Neural progenitor cell (in vitro differentiated cells): ENCODE data around the gene NFATC1. TPM values are rescaled to one million over a fixed set of nuclear protein-coding genes. Genes with fewer than 3 reads are reported as not detected.

ENCODE experiments used
- DNase-seq: peaks from one replicate; pipeline ENCODE4 v3.0.0-alpha.2; 2016; ENCODE audit warnings: low spot score
- H2AFZ ChIP-seq: fragments of 200-600 bp; sonication (generic); replicated peaks from 2 replicates; pipeline ENCODE4 v1.6.1; 2016; ENCODE audit warnings: antibody characterized with exemption
- H3F3A ChIP-seq: fragments of 200-600 bp; sonication (generic); 2 replicates; pipeline ENCODE4 v1.6.1; 2016; ENCODE audit warnings: antibody characterized with exemption, low read depth
- H3K27ac ChIP-seq: fragments of 200-600 bp; sonication (generic); 2 replicates; pipeline ENCODE4 v1.5.1; 2016; ENCODE audit warnings: mild to moderate bottlenecking
- H3K27me3 ChIP-seq: fragments of 200-600 bp; sonication (generic); 2 replicates; pipeline ENCODE4 v1.6.1; 2016; ENCODE audit warnings: mild to moderate bottlenecking, moderate library complexity
- H3K36me3 ChIP-seq: fragments of 200-600 bp; sonication (generic); 2 replicates; pipeline ENCODE4 v1.5.1; 2016
- H3K4me1 ChIP-seq: fragments of 200-600 bp; sonication (generic); 2 replicates; pipeline ENCODE4 v1.6.1; 2016; ENCODE audit warnings: mixed run types
- H3K4me2 ChIP-seq: fragments of 200-600 bp; sonication (generic); 2 replicates; pipeline ENCODE4 v1.6.1; 2016
- H3K4me3 ChIP-seq: fragments of 200-600 bp; sonication (generic); 2 replicates; pipeline ENCODE4 v1.5.1; 2016
- H3K79me2 ChIP-seq: fragments of 200-600 bp; sonication (generic); 2 replicates; pipeline ENCODE4 v1.6.1; 2016; ENCODE audit warnings: low read depth
- H3K9ac ChIP-seq: fragments of 200-600 bp; sonication (generic); 2 replicates; pipeline ENCODE4 v1.6.1; 2016
- H3K9me3 ChIP-seq: fragments of 200-600 bp; sonication (generic); 2 replicates; pipeline ENCODE4 v1.5.1; 2016; ENCODE audit warnings: low read depth
- H4K20me1 ChIP-seq: fragments of 200-600 bp; sonication (generic); 2 replicates; pipeline ENCODE4 v1.6.1; 2016; ENCODE audit warnings: low read depth
- H3K27ac Mint-ChIP-seq: 3 replicates; pipeline ENCODE4 v1.8.0; 2021; ENCODE audit warnings: mixed read lengths
- H3K27me3 Mint-ChIP-seq: 2 replicates; pipeline ENCODE4 v1.8.0; 2022; ENCODE audit warnings: low read depth, mild to moderate bottlenecking, inconsistent platforms, moderate library complexity, mixed read lengths; ENCODE audit not compliant: insufficient read depth
- H3K36me3 Mint-ChIP-seq: 3 replicates; pipeline ENCODE4 v1.8.0; 2021; ENCODE audit warnings: mixed read lengths
- H3K4me1 Mint-ChIP-seq: 3 replicates; pipeline ENCODE4 v1.8.0; 2021; ENCODE audit warnings: mixed read lengths
- H3K4me3 Mint-ChIP-seq: 3 replicates; pipeline ENCODE4 v1.8.0; 2021; ENCODE audit warnings: mild to moderate bottlenecking, moderate library complexity, mixed read lengths
- H3K9me3 Mint-ChIP-seq: 3 replicates; pipeline ENCODE4 v1.8.0; 2020; ENCODE audit warnings: mixed read lengths
- EZH2 ChIP-seq: fragments of 200-600 bp; sonication (generic); IDR thresholded peaks from 2 replicates; pipeline ENCODE4 v1.6.1; 2017; ENCODE audit warnings: antibody characterized with exemption, mild to moderate bottlenecking, moderate library complexity
- EZH2phosphoT487 ChIP-seq: fragments of 200-600 bp; sonication (generic); IDR thresholded peaks from 2 replicates; pipeline ENCODE4 v1.6.1; 2017; ENCODE audit warnings: antibody characterized with exemption
- total RNA-seq: library from RNA; depleted of rRNA; stranded (reverse); fragments of >200 nt; gene quantifications from 2 replicates; pipeline ENCODE4 v1.2.3, GENCODE V29; 2015; ENCODE audit warnings: low replicate concordance
- TF ChIP-seq, protein P1 (sequence below): fragments of 200-600 bp; sonication (generic); IDR thresholded peaks from 2 replicates; pipeline ENCODE4 v1.5.1; 2017; ENCODE audit warnings: antibody characterized with exemption, mild to moderate bottlenecking

Gene NFATC1
- total RNA-seq, 1 donor from 2014 or later = 2.3 TPM

DNA sequence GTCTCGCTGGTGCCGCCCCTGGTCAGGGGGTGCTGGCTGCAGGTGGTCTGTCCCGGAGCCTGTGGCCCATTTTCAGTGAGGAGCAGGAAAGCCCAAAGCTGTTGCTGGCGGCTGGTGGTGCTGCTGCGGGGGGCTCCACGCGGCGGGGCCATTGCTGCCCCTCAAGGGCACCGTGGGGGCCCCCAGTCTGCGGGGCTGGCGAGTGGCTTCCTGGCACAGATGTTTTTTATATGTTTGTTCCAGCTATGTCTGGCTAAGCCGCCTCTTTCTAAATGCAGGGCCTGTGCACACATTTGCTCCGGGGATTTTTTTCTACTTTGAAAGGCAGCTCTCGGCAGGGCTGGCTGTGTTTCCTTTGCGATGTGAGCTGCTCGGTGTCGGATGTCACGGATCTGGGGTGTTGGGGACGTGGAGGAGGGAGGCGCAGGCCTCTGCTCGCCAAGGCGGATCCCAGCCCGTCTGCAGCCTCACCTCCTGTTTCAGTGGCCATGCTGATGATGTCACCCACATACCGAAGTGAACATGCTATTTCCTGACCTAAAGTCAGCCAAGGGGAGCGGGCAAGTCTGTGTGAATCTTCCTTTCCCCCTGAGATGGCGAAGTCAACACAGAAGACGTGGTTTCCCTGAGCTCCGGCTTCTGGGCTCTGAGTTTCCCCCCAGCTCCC lies 171.9 kb downstream of the NFATC1 start:
- Mint-ChIP-seq H3K4me3 (peak overlapping the region; percentile 68), H3K36me3 (no peaks in the 10 kb centered on the region), H3K9me3 (peaks cover 12% of the 10 kb centered on the region), H3K27me3 (peaks cover 15% of the 10 kb centered on the region), H3K4me1 (peaks cover 29% of the 10 kb centered on the region), H3K27ac (peak overlapping the region; percentile 95)
- Histone ChIP-seq H3K9me3 (no peaks in the 10 kb centered on the region), H3K79me2 (no peaks in the 10 kb centered on the region), H3F3A (peaks cover 13% of the 10 kb centered on the region), H4K20me1 (no peaks in the 10 kb centered on the region), H3K27ac (no peak overlapping the region), H3K9ac (no peak overlapping the region), H3K4me2 (peak overlapping the region; percentile 54), H3K4me1 (peaks cover 21% of the 10 kb centered on the region), H2AFZ (peak overlapping the region; percentile 38), H3K4me3 (no peak overlapping the region), H3K27me3 (no peaks in the 10 kb centered on the region), H3K36me3 (no peaks in the 10 kb centered on the region)
- DNase-seq = peak; percentile 75
- TF ChIP-seq, protein P1, sequence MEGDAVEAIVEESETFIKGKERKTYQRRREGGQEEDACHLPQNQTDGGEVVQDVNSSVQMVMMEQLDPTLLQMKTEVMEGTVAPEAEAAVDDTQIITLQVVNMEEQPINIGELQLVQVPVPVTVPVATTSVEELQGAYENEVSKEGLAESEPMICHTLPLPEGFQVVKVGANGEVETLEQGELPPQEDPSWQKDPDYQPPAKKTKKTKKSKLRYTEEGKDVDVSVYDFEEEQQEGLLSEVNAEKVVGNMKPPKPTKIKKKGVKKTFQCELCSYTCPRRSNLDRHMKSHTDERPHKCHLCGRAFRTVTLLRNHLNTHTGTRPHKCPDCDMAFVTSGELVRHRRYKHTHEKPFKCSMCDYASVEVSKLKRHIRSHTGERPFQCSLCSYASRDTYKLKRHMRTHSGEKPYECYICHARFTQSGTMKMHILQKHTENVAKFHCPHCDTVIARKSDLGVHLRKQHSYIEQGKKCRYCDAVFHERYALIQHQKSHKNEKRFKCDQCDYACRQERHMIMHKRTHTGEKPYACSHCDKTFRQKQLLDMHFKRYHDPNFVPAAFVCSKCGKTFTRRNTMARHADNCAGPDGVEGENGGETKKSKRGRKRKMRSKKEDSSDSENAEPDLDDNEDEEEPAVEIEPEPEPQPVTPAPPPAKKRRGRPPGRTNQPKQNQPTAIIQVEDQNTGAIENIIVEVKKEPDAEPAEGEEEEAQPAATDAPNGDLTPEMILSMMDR = no peak
- TF ChIP-seq EZH2phosphoT487 = no peak
- TF ChIP-seq EZH2 = no peak

DNA sequence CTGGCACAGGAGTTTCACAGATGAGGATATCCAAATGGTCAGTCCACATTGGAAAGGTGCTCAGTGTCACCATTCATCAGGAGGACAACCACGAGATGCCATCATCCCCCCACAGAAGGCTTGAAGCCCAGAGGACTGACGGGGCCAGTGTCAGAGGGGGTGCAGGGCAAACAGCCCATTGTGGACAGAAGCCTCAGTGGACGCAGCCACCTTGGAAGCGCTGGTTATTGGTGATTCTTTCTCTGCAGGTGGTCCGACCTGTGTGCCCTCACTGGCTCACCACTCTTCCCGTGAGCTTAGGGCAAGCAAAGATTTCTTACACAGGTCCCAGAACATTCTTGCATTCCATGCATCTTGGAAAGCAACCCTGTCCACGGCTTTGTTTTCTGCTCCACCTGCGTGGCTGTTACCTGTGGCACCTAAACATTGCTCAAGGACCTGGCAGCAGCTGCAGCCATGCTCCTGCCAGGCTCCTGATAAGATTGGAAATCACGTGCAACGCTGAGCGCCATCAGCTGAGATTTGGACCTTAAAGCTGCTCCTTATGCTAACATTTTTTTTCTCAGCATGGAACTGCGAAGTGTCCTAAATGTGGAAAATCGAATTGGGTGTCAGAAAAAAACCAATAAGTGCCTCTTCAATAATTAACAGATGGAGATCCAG lies 172.9 kb downstream of the NFATC1 start:
- TF ChIP-seq EZH2phosphoT487 (no peak), EZH2 (no peak)
- TF ChIP-seq, protein P1 = no peak
- Histone ChIP-seq H3K4me1 (peaks cover 21% of the 10 kb centered on the region), H3K4me3 (no peak overlapping the region), H4K20me1 (no peaks in the 10 kb centered on the region), H3K79me2 (no peaks in the 10 kb centered on the region), H3K27ac (no peak overlapping the region), H3K36me3 (no peaks in the 10 kb centered on the region), H3K9ac (no peak overlapping the region), H3F3A (peaks cover 10% of the 10 kb centered on the region), H3K4me2 (no peak overlapping the region), H3K9me3 (no peaks in the 10 kb centered on the region), H3K27me3 (no peaks in the 10 kb centered on the region), H2AFZ (no peak overlapping the region)
- peak overlapping the region; percentile 95 for H3K27ac Mint-ChIP-seq
- H3K36me3 Mint-ChIP-seq = no peaks in the 10 kb centered on the region
- H3K27me3 Mint-ChIP-seq = peaks cover 17% of the 10 kb centered on the region
- no peak for DNase-seq
- H3K4me1 Mint-ChIP-seq = peaks cover 29% of the 10 kb centered on the region
- H3K9me3 Mint-ChIP-seq = peaks cover 22% of the 10 kb centered on the region
- H3K4me3 Mint-ChIP-seq = no peak overlapping the region

DNA sequence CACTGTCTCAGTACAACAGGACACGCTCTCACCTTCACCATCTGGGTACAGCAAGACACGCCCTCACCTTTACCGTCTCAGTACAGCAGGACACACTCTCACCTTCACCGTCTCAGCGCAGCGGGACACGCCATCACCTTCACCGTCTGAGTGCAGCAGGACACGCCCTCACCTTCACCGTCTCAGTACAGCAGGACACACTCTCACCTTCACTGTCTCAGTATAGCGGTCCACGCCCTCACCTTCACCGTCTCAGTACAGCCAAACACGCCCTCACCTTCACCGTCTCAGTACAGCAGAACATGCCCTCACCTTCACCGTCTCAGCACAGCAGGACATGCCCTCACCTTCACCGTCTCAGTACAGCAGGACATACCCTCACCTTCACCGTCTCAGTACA lies 174.0 kb downstream of the NFATC1 start:
- DNase-seq = no peak
- Histone ChIP-seq H3K9ac (no peak overlapping the region), H3K36me3 (no peaks in the 10 kb centered on the region), H4K20me1 (no peaks in the 10 kb centered on the region), H3K9me3 (no peaks in the 10 kb centered on the region), H3F3A (peaks cover 10% of the 10 kb centered on the region), H3K27ac (no peak overlapping the region), H3K27me3 (no peaks in the 10 kb centered on the region), H3K4me2 (no peak overlapping the region), H3K4me1 (peaks cover 21% of the 10 kb centered on the region), H3K4me3 (no peak overlapping the region), H2AFZ (no peak overlapping the region), H3K79me2 (no peaks in the 10 kb centered on the region)
- Mint-ChIP-seq H3K36me3 (no peaks in the 10 kb centered on the region), H3K27ac (no peak overlapping the region), H3K4me3 (no peak overlapping the region), H3K9me3 (peaks cover 23% of the 10 kb centered on the region), H3K4me1 (peaks cover 29% of the 10 kb centered on the region), H3K27me3 (peaks cover 17% of the 10 kb centered on the region)
- TF ChIP-seq, protein P1 = no peak
- TF ChIP-seq EZH2phosphoT487 (no peak), EZH2 (no peak)
